PC-3 (cell line): ENCODE data around the gene ST3GAL4.
"Not testable (repeated sequence)": the region's sequence is repeated elsewhere in the genome, so short reads cannot be mapped to it uniquely, and the experiment has no call there.

Experiments used
- EZH2 ChIP-seq: fragments of 300-600 bp; sonication (generic); IDR thresholded peaks from one replicate; pipeline ENCODE4 v1.6.1; 2017; ENCODE audit warnings: antibody characterized with exemption, mild to moderate bottlenecking, low read length; ENCODE audit not compliant: unreplicated experiment
- TF ChIP-seq, protein P1 (sequence below): fragments of 300-600 bp; sonication (generic); conservative IDR thresholded peaks from 2 replicates; pipeline ENCODE4 v1.5.1; 2017; ENCODE audit warnings: antibody characterized with exemption, low read depth, mild to moderate bottlenecking, low read length

DNA sequence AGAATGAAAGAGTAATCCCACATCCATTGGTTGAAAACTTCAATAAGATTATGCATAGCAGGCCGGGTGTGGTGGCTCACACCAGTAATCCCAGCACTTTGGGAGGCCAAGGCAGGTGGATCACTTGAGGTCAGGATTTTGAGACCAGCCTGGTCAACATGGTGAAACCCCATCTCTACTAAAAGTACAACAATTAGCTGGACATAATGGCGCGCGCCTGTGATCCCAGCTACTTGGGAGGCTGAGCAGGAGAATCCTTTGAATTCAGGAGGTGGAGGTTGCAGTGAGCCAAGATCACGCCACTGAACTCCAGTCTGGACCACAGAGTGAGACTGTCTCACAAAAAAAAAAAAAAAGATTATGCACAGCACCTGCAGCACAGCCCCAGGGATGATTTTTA is 12.3 kb downstream of the ST3GAL4 start:
- TF ChIP-seq EZH2 = not testable (repeated sequence)
- TF ChIP-seq, protein P1, sequence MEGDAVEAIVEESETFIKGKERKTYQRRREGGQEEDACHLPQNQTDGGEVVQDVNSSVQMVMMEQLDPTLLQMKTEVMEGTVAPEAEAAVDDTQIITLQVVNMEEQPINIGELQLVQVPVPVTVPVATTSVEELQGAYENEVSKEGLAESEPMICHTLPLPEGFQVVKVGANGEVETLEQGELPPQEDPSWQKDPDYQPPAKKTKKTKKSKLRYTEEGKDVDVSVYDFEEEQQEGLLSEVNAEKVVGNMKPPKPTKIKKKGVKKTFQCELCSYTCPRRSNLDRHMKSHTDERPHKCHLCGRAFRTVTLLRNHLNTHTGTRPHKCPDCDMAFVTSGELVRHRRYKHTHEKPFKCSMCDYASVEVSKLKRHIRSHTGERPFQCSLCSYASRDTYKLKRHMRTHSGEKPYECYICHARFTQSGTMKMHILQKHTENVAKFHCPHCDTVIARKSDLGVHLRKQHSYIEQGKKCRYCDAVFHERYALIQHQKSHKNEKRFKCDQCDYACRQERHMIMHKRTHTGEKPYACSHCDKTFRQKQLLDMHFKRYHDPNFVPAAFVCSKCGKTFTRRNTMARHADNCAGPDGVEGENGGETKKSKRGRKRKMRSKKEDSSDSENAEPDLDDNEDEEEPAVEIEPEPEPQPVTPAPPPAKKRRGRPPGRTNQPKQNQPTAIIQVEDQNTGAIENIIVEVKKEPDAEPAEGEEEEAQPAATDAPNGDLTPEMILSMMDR = not testable (repeated sequence)
